NB4 (cell line): ENCODE data around the gene CFAP161.

Source experiments
- CTCF ChIP-seq: IDR thresholded peaks from one replicate; pipeline ENCODE4 v1.5.1; 2012; ENCODE audit warnings: low read depth, low read length
- POLR2A ChIP-seq: IDR thresholded peaks from 2 replicates; pipeline ENCODE4 v1.6.1; 2011; ENCODE audit warnings: mild to moderate bottlenecking; ENCODE audit not compliant: insufficient read length; ENCODE audit errors: extremely low read depth

GRCh38 chr15:81115054-81115939, 18.8 kb upstream of the CFAP161 start:
- TF ChIP-seq POLR2A (no peak), CTCF (no peak)
